Ovary (tissue), 9 donors: Measurements from ENCODE around the gene HDAC2. TPM values are rescaled to one million over a fixed set of nuclear protein-coding genes. Genes with fewer than 3 reads are reported as not detected.

Experiments used
- DNase-seq, 5 donors: peaks; one replicate each; pipeline ENCODE4 v3.0.0-alpha.2; 2019 to 2020
- H3K27ac ChIP-seq, 2 donors: fragments of 200-600 bp; one replicate each; pipeline versions ENCODE4 v1.5.1 to v1.8.0; 2019 to 2022
- H3K27me3 ChIP-seq: fragments of 200-600 bp; one replicate; pipeline ENCODE4 v1.8.0; 2022
- H3K36me3 ChIP-seq: fragments of 200-600 bp; sonication (generic); one replicate; pipeline ENCODE4 v1.5.1; 2019
- H3K4me1 ChIP-seq: one replicate; pipeline ENCODE4 v1.8.1; 2013; ENCODE audit warnings: mild to moderate bottlenecking, moderate library complexity; ENCODE audit not compliant: insufficient read depth
- H3K4me3 ChIP-seq: fragments of 200-600 bp; sonication (generic); one replicate; pipeline ENCODE4 v1.5.1; 2017
- H3K9me3 ChIP-seq, 2 donors: fragments of 200-600 bp in 1 of 2; sonication (generic) in 1 of 2; one replicate each; pipeline versions ENCODE4 v1.5.1 to v1.8.1; 2013 to 2019; ENCODE audit warnings: mild to moderate bottlenecking in 1 of 2, moderate library complexity in 1 of 2
- CTCF ChIP-seq, 3 donors: fragments of 450-650 bp in 2 of 3; fragments of 200-600 bp in 1 of 3; IDR thresholded peaks; one replicate each; pipeline versions ENCODE4 v1.5.1 to v1.8.0; 2016 to 2022; ENCODE audit warnings: antibody characterized with exemption in 3 of 3, mild to moderate bottlenecking in 1 of 3
- EP300 ChIP-seq: sonication (generic); formaldehyde crosslinking; IDR thresholded peaks from one replicate; pipeline ENCODE4 v1.6.1; 2017; ENCODE audit warnings: antibody characterized with exemption
- POLR2A ChIP-seq: fragments of 450-650 bp; IDR thresholded peaks from one replicate; pipeline ENCODE4 v1.6.1; 2017; ENCODE audit warnings: antibody characterized with exemption, mild to moderate bottlenecking, moderate library complexity
- WGBS, 3 donors: extraction: QIAGEN DNeasy Blood & Tissue Kit in 1 of 3; methylation state at CpG; one replicate each; pipeline versions ENCODE4 v1.1.5 to v1.1.7; 2013 to 2017; 5-methylcytosine and 5-hydroxymethylcytosine counted together
- intact Hi-C, 4 donors: fragments of 100-400 bp; cut with DNase I; formaldehyde crosslinking; loops; one replicate each; pipeline versions ENCODE4 v1.11.0 to v1.15.1; 2022 to 2023
- polyA plus RNA-seq, 2 donors: library from polyadenylated mRNA; stranded (reverse); fragments of 200-250 nt in 1 of 2; fragments of 350-450 nt in 1 of 2; fragmentation: Illumina TruSeq in 1 of 2; extraction: RNeasy Lipid Tissue Mini Kit (QIAGEN cat#74804) in 1 of 2; gene quantifications; one replicate each; pipeline ENCODE4 v1.2.3, GENCODE V29; 2013 to 2014
- total RNA-seq, 7 donors: library from RNA; depleted of rRNA in 2 of 7; stranded (reverse); fragments of >200 nt in 2 of 7; fragmentation: NEBNext Ultra II Directional in 3 of 7; extraction: Animal tissue kit (Norgen Biotek cat#: 25700) in 3 of 7; gene quantifications; one replicate each; pipeline versions ENCODE4 v1.1.0 to v1.2.4, GENCODE V29; 2016 to 2023
- donor health status: DM: no; HTN: no; CAD: no; lungs with moderate emphysema.
- donor health status: DM: no; HTN: no; CAD: no.
- donor health status: Bipolar disorder and iron deficiency.
- donor health status: DM: yes; HTN: yes; CAD: no.
- donor health status: DM: no; HTN: no; CAD: no.
- donor health status: DM: yes; HTN: yes; CAD: no.

Gene HDAC2
- total and polyA plus RNA-seq, 9 donors = 58.7 to 100 (median 80.3) TPM

- TF ChIP-seq CTCF (IDR thresholded peaks at IDR 0.05) (no peak), POLR2A (no peak)
- no peak for DNase-seq
- H3K27me3 ChIP-seq = no peaks in the 10 kb centered on the region
- H3K4me3 ChIP-seq = no peak overlapping the region
- H3K27ac ChIP-seq = no peak overlapping the region
- intact Hi-C loops = no loop called here
- 5 to 8% (median 6%) methylated on average over 1 of the region's 1 CpG for WGBS, 3 donors
- no peaks in the 10 kb centered on the region for H3K9me3 ChIP-seq
- no peaks in the 10 kb centered on the region for H3K36me3 ChIP-seq
- H3K4me1 ChIP-seq = no peaks in the 10 kb centered on the region
Observed at GRCh38 chr6:113979937-113980336, 9.0 kb upstream of the HDAC2 start.

GRCh38 chr6:113978084-113978675 is 7.2 kb upstream of the HDAC2 start:
- intact Hi-C loops = no loop called here
- H3K4me3 ChIP-seq = no peak overlapping the region
- H3K27me3 ChIP-seq = no peaks in the 10 kb centered on the region
- no peaks in the 10 kb centered on the region for H3K9me3 ChIP-seq
- no peaks in the 10 kb centered on the region for H3K36me3 ChIP-seq
- H3K4me1 ChIP-seq = no peaks in the 10 kb centered on the region
- DNase-seq = no peak
- TF ChIP-seq POLR2A = no peak
- TF ChIP-seq EP300 = no peak
- 90 to 93% (median 90%) methylated on average over 3 of the region's 3 CpGs for whole genome bisulfite sequencing, 3 donors
- no peak overlapping the region for H3K27ac ChIP-seq

- intact Hi-C loops = no loop called here
- Histone ChIP-seq H3K27me3 (no peaks in the 10 kb centered on the region), H3K9me3 (no peaks in the 10 kb centered on the region), H3K36me3 (no peaks in the 10 kb centered on the region), H3K4me3 (no peak overlapping the region), H3K4me1 (no peaks in the 10 kb centered on the region), H3K27ac (no peak overlapping the region)
- 92 to 98% (median 95%) methylated on average over 2 of the region's 2 CpGs for WGBS, 3 donors
- no peak for TF ChIP-seq POLR2A
- no peak for DNase-seq
Observed at GRCh38 chr6:113976806-113977205, 5.9 kb upstream of the HDAC2 start.

DNA sequence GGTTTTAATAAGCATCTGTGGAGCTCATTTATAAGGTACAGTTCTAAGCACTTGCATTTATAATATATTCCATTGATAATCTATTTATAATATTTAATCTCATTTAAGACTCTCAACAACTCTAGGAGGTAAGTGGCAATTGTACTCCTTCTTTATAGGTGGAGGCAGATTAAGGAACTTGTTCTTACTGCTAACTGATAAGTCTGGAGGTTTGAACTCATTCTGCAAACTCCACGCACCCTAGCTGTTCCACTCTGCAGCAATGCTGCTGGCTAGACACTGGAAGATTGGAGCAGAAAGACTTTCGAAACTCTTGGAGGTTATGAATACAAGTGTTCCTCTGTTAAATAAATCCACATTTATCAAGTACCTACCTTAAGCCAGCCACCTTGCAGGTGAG is 793 bp upstream of the HDAC2 start:
- Histone ChIP-seq H3K4me1 (peaks cover 6% of the 10 kb centered on the region), H3K4me3 (peak overlapping the region; percentile 77), H3K27ac (peak overlapping the region; percentile 81 to 91), H3K9me3 (no peaks in the 10 kb centered on the region), H3K27me3 (no peaks in the 10 kb centered on the region), H3K36me3 (no peaks in the 10 kb centered on the region)
- 47 to 56% (median 49%) methylated on average over 2 of the region's 2 CpGs for WGBS, 3 donors
- DNase-seq = no peak
- TF ChIP-seq CTCF (IDR thresholded peaks at IDR 0.05) = no peak
- TF ChIP-seq POLR2A = no peak
- no peak for TF ChIP-seq EP300
- intact Hi-C loops = no loop called here

- H3K4me3 ChIP-seq = peak overlapping the region; percentile 77
- intact Hi-C loops = no loop called here
- peak overlapping the region; percentile 81 to 91 for H3K27ac ChIP-seq
- no peaks in the 10 kb centered on the region for H3K27me3 ChIP-seq
- H3K9me3 ChIP-seq = no peaks in the 10 kb centered on the region
- TF ChIP-seq EP300 = no peak
- no peak for TF ChIP-seq POLR2A
- TF ChIP-seq CTCF (IDR thresholded peaks at IDR 0.05) = no peak
- H3K4me1 ChIP-seq = peaks cover 8% of the 10 kb centered on the region
- 0 to 1% (median 0%) methylated on average over 65 to 70 of the region's 70 CpGs for WGBS, 3 donors
- H3K36me3 ChIP-seq = no peaks in the 10 kb centered on the region
- DNase-seq = peak; percentile 47 to 73 (median 68)
Observed at GRCh38 chr6:113969888-113970804, 802 bp downstream of the HDAC2 start.
